WERI-Rb-1 (cell line): Measurements from ENCODE around the gene BAIAP3.

Experiments
- DNase-seq: peaks from one replicate; pipeline ENCODE4 v3.0.0-alpha.2; 2020
- H3K27ac ChIP-seq: fragments of 250-450 bp; sonication (Bioruptor Pico); 2 replicates; pipeline ENCODE4 v1.5.1; 2020; ENCODE audit warnings: mild to moderate bottlenecking, moderate library complexity
- H3K27me3 ChIP-seq: fragments of 250-450 bp; sonication (Bioruptor Pico); 2 replicates; pipeline ENCODE4 v1.5.1; 2021; ENCODE audit warnings: mild to moderate bottlenecking, low read depth, moderate library complexity; ENCODE audit not compliant: insufficient read depth, severe bottlenecking
- H3K36me3 ChIP-seq: fragments of 250-450 bp; sonication (Bioruptor Pico); 2 replicates; pipeline ENCODE4 v1.5.1; 2020; ENCODE audit warnings: mild to moderate bottlenecking, moderate library complexity
- H3K4me3 ChIP-seq: 2 replicates; pipeline ENCODE4 v1.5.1; 2011; ENCODE audit warnings: low read depth, mild to moderate bottlenecking, control low read depth, low read length
- H3K9me3 ChIP-seq: fragments of 250-450 bp; sonication (Bioruptor Pico); 2 replicates; pipeline ENCODE4 v1.5.1; 2021; ENCODE audit warnings: mild to moderate bottlenecking, moderate library complexity; ENCODE audit not compliant: severe bottlenecking
- CTCF ChIP-seq: IDR thresholded peaks from 2 replicates; pipeline ENCODE4 v1.5.1; 2011; ENCODE audit warnings: low read depth, mild to moderate bottlenecking, control low read depth, inconsistent platforms, low read length

BAIAP3 gene

GRCh38 chr16:1349351-1349750, 15.9 kb downstream of the BAIAP3 start:
- Histone ChIP-seq H3K27me3 (no peaks in the 10 kb centered on the region), H3K4me3 (no peak overlapping the region), H3K9me3 (no peaks in the 10 kb centered on the region), H3K27ac (no peak overlapping the region), H3K36me3 (peaks cover 24% of the 10 kb centered on the region)
- no peak for TF ChIP-seq CTCF
- no peak for DNase-seq

- H3K4me3 ChIP-seq = no peak overlapping the region
- no peak for DNase-seq
- no peaks in the 10 kb centered on the region for H3K9me3 ChIP-seq
- peaks cover 24% of the 10 kb centered on the region for H3K36me3 ChIP-seq
- H3K27me3 ChIP-seq = no peaks in the 10 kb centered on the region
- no peak overlapping the region for H3K27ac ChIP-seq
- no peak for TF ChIP-seq CTCF
Measured at GRCh38 chr16:1349951-1350350, 16.5 kb downstream of the BAIAP3 start.

- Histone ChIP-seq H3K9me3 (no peaks in the 10 kb centered on the region), H3K4me3 (peak overlapping the region; percentile 92), H3K27me3 (no peaks in the 10 kb centered on the region), H3K36me3 (peaks cover 24% of the 10 kb centered on the region), H3K27ac (no peak overlapping the region)
- TF ChIP-seq CTCF = no peak
- DNase-seq = no peak
Measured at GRCh38 chr16:1350691-1351090, 17.2 kb downstream of the BAIAP3 start.

GRCh38 chr16:1351215-1351581, 17.8 kb downstream of the BAIAP3 start:
- TF ChIP-seq CTCF = no peak
- DNase-seq = no peak
- Histone ChIP-seq H3K27me3 (no peaks in the 10 kb centered on the region), H3K4me3 (peak overlapping the region; percentile 92), H3K27ac (peak overlapping the region; percentile 52), H3K36me3 (peaks cover 24% of the 10 kb centered on the region), H3K9me3 (no peaks in the 10 kb centered on the region)

- Histone ChIP-seq H3K9me3 (no peaks in the 10 kb centered on the region), H3K27me3 (no peaks in the 10 kb centered on the region), H3K27ac (peak within 1 kb of the TSS; percentile 52), H3K4me3 (peak within 1 kb of the TSS; percentile 92), H3K36me3 (peaks cover 24% of the 10 kb centered on the region)
- TF ChIP-seq CTCF = no peak
- DNase-seq = peak; percentile 79
Measured at GRCh38 chr16:1351582-1352362, 18.3 kb downstream of the BAIAP3 start, which contains the start of the genes GNPTG and TSR3. GNPTG (plus strand) TSS chr16:1351931; CDS start chr16:1351966, 35 bp downstream. TSR3 (minus strand) TSS chr16:1351878; CDS start chr16:1351804, 74 bp downstream.
